ENCODE measurements around the gene CYP2B6. TPM values are rescaled to one million over a fixed set of nuclear protein-coding genes. Genes with fewer than 3 reads are reported as not detected.

Gene CYP2B6
- total RNA-seq, 4 donors from 2014 or later, result not detected

DNA sequence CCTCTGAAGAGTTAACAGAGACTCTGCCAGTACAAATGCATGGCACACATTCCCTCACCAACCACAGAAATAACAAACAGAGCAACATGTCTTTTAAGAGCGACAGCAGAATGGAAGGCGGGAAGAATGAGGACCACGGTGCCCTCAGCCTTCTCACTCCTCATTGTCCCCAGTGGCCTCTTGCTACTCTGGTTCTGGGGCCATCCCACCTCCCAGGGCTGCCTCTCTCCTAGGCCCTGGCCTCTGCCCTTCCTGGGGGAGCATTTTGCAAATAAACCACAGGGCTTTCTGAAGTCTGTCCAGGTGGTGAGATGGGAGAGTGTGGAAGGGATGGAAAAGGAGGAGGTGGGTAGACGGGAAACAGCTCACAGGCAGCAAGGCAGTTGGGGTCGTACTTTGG, 28.3 kb downstream of the CYP2B6 start:
- Histone ChIP-seq H3K36me3 (no peaks in the 10 kb centered on the region), H3K4me1 (no peaks in the 10 kb centered on the region), H3K27me3 (peaks cover 49% of the 10 kb centered on the region), H3K9me3 (no peaks in the 10 kb centered on the region), H3K27ac (no peak overlapping the region), H3K4me3 (no peak overlapping the region)
- no peak for ATAC-seq
- TF ChIP-seq, protein P1, sequence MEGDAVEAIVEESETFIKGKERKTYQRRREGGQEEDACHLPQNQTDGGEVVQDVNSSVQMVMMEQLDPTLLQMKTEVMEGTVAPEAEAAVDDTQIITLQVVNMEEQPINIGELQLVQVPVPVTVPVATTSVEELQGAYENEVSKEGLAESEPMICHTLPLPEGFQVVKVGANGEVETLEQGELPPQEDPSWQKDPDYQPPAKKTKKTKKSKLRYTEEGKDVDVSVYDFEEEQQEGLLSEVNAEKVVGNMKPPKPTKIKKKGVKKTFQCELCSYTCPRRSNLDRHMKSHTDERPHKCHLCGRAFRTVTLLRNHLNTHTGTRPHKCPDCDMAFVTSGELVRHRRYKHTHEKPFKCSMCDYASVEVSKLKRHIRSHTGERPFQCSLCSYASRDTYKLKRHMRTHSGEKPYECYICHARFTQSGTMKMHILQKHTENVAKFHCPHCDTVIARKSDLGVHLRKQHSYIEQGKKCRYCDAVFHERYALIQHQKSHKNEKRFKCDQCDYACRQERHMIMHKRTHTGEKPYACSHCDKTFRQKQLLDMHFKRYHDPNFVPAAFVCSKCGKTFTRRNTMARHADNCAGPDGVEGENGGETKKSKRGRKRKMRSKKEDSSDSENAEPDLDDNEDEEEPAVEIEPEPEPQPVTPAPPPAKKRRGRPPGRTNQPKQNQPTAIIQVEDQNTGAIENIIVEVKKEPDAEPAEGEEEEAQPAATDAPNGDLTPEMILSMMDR (IDR thresholded peaks at IDR 0.05), result no peak
- TF ChIP-seq POLR2AphosphoS5 (IDR thresholded peaks at IDR 0.05) (no peak), EP300 (IDR thresholded peaks at IDR 0.05) (no peak), POLR2A (IDR thresholded peaks at IDR 0.05) (no peak)
- WGBS, 2 donors (ENCODE audit: low coverage in 1 of 2), result 65% methylated on average over 4 of the region's 5 CpGs; no CpG with 5 or more reads in 1 of the 2 donors

DNA sequence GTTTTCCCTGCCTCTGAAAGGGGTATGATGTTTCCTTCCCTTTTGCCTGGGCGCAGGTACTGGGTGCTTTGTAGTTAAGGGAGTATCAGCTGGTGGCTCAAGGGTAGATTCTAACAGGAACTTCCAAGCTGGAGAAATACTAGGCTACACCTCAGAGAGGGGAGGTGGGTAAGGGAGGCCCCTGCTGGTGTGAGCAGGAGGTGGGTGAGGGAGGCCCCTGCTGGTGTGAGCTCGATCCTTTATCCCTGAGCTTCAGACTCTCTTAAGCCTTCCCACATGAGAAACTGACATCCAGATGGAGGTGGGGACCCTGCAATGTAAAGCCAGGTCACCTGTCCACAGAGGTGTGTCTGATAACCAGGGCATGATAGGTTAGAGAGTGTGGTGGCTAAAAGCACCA, 32.1 kb downstream of the CYP2B6 start:
- no peak for ATAC-seq
- H3K27me3 ChIP-seq, result peaks cover 67% of the 10 kb centered on the region
- no peaks in the 10 kb centered on the region for H3K9me3 ChIP-seq
- no peak overlapping the region for H3K27ac ChIP-seq
- no peak overlapping the region for H3K4me3 ChIP-seq
- H3K36me3 ChIP-seq, result no peaks in the 10 kb centered on the region
- TF ChIP-seq EP300 (IDR thresholded peaks at IDR 0.05), result no peak
- TF ChIP-seq, protein P1 (IDR thresholded peaks at IDR 0.05), result no peak
- TF ChIP-seq POLR2A (IDR thresholded peaks at IDR 0.05), result no peak
- no peak for TF ChIP-seq POLR2AphosphoS5 (IDR thresholded peaks at IDR 0.05)
- WGBS, 2 donors (ENCODE audit: low coverage in 1 of 2), result 20 to 40% methylated on average over 1 of the region's 2 CpGs
- no peaks in the 10 kb centered on the region for H3K4me1 ChIP-seq

DNA sequence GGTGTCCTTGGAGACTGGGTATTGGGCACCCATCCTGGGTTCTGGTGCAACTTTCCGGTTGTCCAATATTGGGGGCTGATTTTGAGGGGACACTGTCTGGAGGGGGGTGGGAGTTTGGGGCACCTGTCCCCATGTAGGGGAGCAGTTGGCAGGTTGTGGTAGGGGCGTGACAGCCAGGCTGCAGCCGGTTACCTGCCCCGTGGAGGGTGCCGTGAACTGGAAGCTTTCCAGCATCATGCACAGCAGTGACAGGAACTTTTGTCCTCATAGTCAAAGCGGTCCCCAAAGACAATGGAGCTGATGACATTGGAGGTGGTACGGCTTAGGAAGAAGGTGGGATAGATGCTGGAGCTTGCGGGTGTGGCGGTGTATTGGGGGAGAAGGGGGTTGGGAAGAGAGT, 34.3 kb downstream of the CYP2B6 start:
- Histone ChIP-seq H3K27me3 (peaks cover 49% of the 10 kb centered on the region), H3K36me3 (no peaks in the 10 kb centered on the region), H3K27ac (no peak overlapping the region), H3K9me3 (no peaks in the 10 kb centered on the region), H3K4me3 (no peak overlapping the region), H3K4me1 (no peaks in the 10 kb centered on the region)
- ATAC-seq, result no peak
- 42 to 70% methylated on average over 2 to 6 of the region's 9 CpGs for WGBS, 2 donors (ENCODE audit: low coverage in 1 of 2)
- no peak for TF ChIP-seq EP300 (IDR thresholded peaks at IDR 0.05)
- TF ChIP-seq, protein P1 (IDR thresholded peaks at IDR 0.05), result no peak
- TF ChIP-seq POLR2A (IDR thresholded peaks at IDR 0.05), result no peak
- no peak for TF ChIP-seq POLR2AphosphoS5 (IDR thresholded peaks at IDR 0.05)

DNA sequence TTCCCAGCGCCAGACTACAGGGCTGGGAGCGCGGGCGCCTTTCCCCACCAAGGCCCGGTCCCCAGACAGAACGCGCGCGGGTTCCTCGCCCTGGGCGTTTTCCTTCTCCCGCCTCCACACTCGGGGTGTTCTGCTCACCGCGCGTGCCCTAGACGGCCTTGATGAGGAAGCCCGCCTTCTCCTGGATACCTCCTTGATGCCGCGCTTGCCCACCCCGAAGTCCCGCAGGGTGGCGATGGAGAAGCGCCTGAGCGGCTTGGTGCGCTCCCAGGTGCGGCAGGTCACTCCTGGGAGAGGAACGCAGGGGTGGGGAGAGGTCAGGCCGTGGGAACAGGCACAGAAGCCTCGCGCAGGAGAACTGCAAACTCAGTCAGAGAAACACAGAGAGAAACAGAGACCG, 34.8 kb downstream of the CYP2B6 start:
- WGBS, 2 donors (ENCODE audit: low coverage in 1 of 2), result 34 to 38% methylated on average over 3 to 4 of the region's 32 CpGs
- peaks cover 47% of the 10 kb centered on the region for H3K27me3 ChIP-seq
- no peak for ATAC-seq
- H3K4me3 ChIP-seq, result no peak overlapping the region
- H3K36me3 ChIP-seq, result no peaks in the 10 kb centered on the region
- H3K4me1 ChIP-seq, result no peaks in the 10 kb centered on the region
- no peak overlapping the region for H3K27ac ChIP-seq
- no peak for TF ChIP-seq POLR2AphosphoS5 (IDR thresholded peaks at IDR 0.05)
- TF ChIP-seq, protein P1 (IDR thresholded peaks at IDR 0.05), result no peak
- no peak for TF ChIP-seq POLR2A (IDR thresholded peaks at IDR 0.05)
- no peak for TF ChIP-seq EP300 (IDR thresholded peaks at IDR 0.05)
- H3K9me3 ChIP-seq, result no peaks in the 10 kb centered on the region

DNA sequence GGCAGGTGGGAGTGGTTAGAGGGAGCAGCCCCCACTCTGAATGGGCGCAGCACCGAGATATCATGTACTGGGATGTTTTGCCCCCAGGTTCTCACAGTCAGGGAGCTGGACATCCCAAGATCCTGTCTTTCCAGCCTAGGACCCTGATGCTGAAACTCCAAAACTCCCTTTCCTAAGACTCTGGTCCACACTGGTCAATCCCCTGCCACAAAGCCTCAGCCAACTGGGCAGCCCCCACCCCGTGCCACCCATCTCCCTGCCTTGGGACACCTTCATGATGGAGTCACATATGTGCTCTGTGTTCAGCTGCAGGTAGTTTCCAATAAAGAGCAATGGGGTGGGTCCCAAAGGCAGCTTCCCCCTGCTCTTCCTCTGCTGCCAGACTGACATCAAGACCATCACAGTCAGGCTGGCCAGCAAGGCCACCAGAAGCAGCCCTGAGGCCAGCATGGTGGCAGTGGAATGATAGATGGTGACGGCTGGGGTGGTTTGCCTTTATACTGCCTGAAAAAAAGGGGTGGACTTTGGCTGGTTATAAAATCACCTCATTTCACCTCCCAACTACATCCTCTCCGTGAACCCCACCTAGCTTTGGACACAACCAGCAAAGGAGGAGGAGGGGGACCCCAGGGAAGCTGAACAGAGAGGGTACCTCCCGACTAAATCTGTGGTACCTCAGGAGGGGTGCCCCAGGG, 36.3 kb downstream of the CYP2B6 start:
- Histone ChIP-seq H3K9me3 (no peaks in the 10 kb centered on the region), H3K4me1 (no peaks in the 10 kb centered on the region), H3K27me3 (peaks cover 33% of the 10 kb centered on the region), H3K36me3 (no peaks in the 10 kb centered on the region), H3K4me3 (no peak overlapping the region), H3K27ac (no peak overlapping the region)
- ATAC-seq, result no peak
- WGBS, 2 donors (ENCODE audit: low coverage in 1 of 2), result 68 to 70% methylated on average over 2 to 4 of the region's 6 CpGs
- no peak for TF ChIP-seq EP300 (IDR thresholded peaks at IDR 0.05)
- TF ChIP-seq, protein P1 (IDR thresholded peaks at IDR 0.05), result no peak
- no peak for TF ChIP-seq POLR2A (IDR thresholded peaks at IDR 0.05)
- TF ChIP-seq POLR2AphosphoS5 (IDR thresholded peaks at IDR 0.05), result no peak

Measured in gastroesophageal sphincter (tissue), 4 donors.